HG02623 (cell line): ENCODE results near the gene CEP63.

Experiments
- ATAC-seq: cut with Tn5 transposase; IDR thresholded peaks from one replicate; pipeline ENCODE4 v1.9.1; 2021; ENCODE audit warnings: moderate library complexity; ENCODE audit not compliant: unreplicated experiment

The CEP63 gene

GRCh38 chr3:134622806-134623365 lies 137.0 kb downstream of the CEP63 start:
- no peak for ATAC-seq

GRCh38 chr3:134623615-134624245 lies 137.9 kb downstream of the CEP63 start:
- no peak for ATAC-seq
